HG03066 (cell line): Measurements from ENCODE around the gene BCAS4.

Experiments
- ATAC-seq: cut with Tn5 transposase; IDR thresholded peaks from one replicate; pipeline ENCODE4 v1.9.1; 2021; ENCODE audit warnings: low read depth; ENCODE audit not compliant: unreplicated experiment

The BCAS4 gene

DNA sequence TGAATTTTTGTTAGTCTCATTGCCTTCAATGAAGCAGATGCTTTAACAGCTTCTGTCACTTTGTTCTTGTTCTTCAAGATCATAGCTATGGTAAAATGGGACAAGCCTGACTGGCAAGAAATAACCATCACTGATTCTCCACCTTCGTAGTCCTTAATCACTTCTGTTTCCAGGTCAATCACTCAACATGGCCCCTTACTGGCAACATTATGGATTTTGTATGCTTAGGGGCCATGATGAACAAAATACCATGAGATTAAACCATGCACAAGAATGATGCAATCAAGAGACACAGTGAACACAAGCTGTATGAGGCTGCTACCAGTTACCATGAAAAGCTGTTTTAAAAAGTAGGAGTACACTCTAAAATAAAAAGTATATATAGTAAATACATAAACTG lies 103.6 kb downstream of the BCAS4 start:
- ATAC-seq: no peak

DNA sequence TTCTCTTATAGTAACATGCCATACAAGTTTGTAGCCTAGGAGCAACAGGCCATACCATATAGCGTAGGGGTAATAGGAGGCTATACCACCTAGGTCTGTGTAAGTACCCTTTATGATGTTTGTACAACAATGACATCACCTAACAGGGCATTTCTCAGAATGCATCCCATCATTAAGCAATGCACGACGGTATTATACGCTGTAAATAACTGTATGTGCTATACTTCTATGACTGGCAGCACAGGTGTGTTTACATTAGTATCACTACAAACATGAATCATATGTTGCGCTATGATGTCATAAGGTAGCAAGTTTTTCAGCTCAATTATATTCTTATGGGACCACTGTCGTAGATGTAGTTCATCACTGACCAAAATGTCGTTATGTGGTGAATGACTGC lies 105.4 kb downstream of the BCAS4 start:
- ATAC-seq: no peak

DNA sequence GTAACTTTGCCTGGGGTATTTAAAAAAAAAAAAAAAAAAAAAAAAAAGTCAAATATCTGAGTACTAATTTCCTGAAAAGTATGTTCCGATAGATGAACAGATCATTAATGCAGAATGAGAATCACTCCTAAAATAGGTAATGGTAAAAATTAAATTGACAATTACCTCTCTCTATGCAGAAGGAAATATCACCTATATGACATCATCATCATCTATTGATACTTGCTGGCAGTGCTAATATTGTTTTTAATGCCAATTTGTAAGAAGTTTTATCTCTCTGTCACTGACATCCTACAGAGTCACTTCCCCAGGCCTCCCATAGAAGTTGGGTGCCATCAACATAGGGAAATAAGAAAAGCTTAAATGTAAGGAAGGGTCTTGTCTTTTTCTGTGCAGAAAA lies 106.4 kb downstream of the BCAS4 start:
- ATAC-seq: no peak

DNA sequence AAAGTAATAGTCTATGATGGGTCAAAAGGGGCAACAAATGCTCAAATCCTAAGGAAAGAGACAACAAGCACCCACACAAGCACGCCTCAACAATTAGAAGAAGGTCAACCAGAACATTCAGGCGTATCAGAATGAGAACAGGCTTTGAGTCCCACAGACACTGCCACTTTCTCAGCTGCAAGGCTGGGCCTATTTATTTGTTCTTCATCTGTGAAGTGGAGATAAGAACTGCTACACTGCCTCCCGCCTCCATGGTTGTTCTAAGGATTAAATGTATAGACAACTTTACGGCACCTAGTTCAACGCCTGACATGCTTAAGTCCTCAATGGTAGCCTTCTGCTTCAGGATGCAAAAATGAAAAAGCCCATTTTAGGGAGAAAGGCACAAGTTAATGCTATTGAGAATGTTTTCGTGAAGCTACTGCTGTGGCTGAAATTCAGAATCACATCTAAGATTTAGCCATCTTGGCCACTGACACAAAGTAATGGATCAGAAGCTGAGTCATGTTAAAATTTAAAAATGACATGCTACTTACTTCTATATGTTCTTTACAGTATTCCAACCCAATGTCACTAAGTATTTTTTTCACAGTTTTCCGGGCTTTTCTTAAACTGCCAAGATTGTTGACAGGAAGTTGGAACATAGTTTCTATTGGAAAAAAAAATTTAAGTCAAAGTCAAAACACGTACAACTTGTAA lies 108.6 kb downstream of the BCAS4 start:
- no peak for ATAC-seq

DNA sequence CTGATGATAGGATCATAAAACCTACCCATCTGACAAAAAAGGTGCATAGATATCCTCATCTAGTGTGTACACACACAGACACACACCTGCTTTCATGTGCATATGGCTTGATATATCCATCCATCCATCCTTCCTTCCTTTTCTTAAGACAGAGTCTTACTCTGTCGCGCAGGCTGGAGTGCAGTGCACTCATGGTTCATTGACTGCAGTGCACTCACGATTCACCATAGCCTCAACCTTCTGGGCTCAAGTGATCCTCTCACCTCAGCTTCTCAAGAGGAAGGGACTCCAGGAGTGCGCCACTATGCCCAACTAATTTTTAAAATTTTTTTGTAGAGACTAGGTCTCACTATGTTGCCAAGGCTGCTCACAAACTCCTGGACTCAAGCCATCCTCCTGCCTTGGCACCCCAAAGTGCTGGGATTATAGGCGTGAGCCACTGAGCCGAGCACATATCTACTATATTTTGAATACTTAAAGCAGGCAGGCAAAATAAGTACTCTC lies 109.3 kb downstream of the BCAS4 start:
- ATAC-seq: no peak

DNA sequence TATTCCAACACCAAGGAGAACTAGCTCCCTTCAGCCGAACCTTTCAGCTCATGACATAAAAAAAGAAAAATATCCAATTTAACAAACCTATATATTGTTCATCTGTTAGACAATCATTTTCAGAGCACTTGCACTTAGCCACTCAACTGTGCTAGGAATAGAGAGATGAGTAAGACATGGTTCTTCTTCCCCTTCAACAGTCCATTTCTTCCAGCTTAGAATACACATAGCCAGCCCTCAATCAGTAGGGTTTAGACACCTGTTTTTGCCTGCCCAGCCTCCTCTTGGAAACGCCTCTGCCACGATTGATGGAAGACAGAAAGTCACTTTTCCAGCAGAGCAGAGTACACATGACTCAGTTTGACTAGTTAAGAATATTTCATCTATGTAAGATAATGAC lies 114.6 kb downstream of the BCAS4 start:
- no peak for ATAC-seq

DNA sequence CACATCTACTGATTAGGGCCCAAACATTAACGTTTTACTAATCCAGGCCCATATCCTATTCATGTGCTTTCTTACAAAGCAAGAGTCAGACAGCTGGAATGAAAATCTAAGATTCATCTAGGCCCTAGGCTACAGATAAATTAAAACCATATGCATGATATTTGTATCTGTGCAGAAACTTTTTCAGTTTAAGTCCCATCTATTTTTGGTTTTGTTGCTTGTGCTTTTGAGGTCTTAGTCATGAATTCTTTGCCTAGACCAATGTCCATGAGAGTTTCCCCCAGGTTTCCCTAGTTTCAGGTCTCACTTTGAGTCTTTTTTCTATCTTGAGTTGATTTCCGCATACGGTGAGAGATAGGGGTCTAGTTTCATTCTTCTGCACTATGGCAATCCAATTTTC lies 116.2 kb downstream of the BCAS4 start:
- ATAC-seq: no peak

DNA sequence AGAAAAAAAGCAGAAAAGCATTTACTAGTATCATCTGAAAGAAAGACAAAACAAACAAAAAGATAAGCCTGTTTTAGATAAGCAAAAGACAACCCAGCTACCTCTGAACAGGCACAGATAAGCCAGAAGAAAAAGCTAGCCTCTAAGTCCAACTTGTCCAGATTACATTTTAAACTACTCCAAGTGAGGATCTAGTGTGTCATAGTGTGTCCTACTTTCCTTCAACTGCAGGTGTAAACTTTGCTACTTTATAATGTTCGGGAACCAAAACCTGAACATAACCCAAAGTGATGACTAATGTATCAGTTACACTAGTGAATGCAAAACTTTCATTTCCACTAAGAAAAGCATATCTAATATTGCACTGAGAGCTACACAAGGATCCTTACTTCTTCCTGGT lies 116.9 kb downstream of the BCAS4 start:
- peak; percentile 56 for ATAC-seq

DNA sequence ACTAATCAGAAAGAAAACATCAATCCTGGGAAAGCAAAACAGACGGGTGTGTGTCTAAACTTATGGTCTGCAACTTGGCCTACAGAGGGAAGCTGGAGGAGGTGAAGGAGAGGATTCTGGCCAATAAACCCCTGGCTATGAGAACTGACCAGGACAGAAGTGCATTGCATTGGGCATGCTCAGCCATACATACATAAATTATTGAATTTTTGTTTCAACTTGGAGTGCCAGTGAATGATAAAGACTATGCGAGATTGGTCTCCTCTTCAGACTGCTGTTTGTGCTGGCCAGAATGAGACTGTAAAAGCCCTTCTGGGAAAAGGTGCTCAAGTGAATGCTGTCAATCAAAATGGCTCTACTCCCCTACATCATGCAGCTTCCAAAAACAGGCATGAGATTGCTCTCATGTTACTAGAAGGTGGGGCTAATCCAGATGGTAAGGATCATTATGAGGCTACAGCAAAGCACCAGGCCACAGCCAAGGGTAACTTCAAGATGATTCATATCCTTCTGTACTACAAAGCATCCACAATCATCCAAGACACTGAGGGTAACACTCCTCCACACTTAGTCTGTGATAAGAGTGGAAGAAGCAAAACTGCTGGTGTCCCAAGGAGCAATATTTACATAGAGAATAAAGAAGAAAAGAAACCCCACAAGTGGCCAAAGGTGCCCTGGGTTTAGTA lies 119.0 kb downstream of the BCAS4 start:
- ATAC-seq: no peak

DNA sequence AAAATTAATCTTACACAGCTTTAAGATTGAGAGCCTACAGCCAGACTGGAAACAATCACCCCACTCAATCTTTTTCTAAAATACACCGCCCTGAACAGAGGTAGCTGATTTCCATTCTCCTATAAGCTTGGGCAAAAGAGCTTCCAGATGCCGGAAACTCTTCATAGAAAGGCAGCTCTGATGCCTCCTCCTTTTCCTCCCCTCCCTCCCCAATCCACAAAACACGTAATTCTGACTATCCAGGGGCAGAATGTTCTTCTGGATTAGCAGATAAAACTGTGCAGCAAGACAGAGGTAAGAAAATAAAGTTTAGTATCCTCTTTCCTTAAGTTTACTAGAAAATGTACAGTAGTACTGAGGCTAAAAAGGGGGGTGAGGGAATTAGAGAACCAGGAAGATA lies 120.6 kb downstream of the BCAS4 start:
- no peak for ATAC-seq

DNA sequence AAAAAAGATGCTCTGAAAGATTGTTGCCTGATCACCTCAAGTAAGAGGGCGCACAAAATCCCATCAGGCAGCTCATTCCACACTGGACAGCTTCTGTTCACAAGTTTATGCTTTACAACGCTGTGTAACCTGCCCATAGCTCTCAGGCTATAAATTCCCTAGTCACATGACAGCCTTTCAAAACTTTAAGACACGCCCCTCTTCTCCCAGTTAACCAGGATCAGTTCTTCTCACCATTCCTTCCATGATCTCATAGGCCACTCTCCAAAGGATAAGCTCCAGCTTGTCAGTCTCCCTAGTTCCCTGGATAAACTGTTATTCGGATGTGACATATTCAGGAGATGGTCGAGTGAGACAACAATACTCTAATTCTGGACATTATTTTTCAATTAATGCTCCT lies 121.4 kb downstream of the BCAS4 start:
- ATAC-seq: no peak

DNA sequence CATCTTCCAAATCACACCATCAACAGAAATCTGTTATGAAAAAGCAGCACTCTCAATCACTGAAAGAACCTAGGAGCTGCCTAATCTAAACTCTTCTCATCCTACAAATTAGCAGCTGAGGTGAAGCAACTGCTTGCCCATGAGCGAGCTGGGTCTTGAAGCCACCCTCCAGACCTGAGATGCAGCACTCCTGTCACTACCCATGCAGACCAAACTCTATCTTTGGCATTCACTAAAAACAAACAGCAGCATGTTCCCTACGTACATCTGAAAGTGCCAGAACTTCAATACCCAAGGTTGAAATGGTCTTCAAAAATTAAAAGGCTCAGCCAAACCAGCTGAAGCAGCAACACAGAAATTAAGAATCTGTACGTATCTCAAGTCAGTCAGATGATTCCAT lies 122.1 kb downstream of the BCAS4 start:
- ATAC-seq: no peak

DNA sequence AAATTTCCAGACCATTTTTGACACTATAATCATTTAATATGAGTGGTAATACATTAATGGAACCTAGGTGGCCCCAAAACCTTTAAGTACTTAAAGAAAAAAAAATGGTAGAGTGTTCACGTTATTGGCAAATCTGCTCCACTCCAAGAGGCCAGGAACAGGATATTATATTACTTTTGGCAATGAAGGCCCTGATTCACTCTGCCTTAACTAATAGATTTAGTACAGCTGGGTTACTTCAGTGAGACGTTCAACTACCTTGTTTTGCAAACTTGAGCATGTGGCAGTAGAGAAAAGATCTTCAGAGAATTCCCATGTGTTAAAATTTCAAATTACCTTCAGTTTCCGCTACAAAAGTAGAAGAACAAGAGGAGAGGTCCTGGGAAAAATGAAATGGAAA lies 123.5 kb downstream of the BCAS4 start:
- no peak for ATAC-seq

DNA sequence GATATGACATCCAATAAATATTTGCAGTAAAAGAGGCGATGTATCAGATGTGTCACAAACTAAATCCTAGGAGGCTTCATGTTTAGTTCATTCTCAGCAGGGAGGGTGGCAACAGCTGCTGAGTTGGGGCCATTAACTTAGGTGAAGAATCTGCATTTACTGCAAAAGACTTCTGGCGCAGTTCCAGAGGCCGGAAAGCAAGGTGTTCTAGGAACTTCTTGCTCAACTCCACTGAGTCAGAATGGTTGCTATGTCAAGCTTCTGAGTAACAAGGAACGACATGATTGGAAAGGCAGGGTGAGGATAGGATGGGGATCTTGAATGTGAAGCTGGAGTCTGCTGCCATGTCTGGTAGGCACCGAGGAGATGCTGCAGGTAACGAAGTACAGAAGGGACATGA lies 124.7 kb downstream of the BCAS4 start:
- ATAC-seq: no peak

DNA sequence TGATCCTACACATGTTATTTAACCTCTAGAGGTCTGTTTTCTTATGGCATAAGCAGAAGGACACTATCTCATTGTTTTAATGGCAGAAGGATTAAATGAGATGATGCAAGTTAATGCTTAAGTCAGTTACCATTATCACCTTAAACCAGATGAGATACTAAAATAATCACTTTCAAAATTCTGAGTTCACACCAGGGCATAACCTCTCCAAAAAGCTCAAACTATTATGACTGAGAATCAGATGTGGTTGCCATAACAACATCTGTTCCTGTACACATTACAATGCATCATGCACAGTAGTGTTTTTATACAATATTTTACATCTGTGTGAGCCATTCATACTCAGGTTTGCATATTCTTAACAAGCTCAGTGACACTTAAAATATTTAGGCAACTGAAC lies 126.1 kb downstream of the BCAS4 start:
- no peak for ATAC-seq

DNA sequence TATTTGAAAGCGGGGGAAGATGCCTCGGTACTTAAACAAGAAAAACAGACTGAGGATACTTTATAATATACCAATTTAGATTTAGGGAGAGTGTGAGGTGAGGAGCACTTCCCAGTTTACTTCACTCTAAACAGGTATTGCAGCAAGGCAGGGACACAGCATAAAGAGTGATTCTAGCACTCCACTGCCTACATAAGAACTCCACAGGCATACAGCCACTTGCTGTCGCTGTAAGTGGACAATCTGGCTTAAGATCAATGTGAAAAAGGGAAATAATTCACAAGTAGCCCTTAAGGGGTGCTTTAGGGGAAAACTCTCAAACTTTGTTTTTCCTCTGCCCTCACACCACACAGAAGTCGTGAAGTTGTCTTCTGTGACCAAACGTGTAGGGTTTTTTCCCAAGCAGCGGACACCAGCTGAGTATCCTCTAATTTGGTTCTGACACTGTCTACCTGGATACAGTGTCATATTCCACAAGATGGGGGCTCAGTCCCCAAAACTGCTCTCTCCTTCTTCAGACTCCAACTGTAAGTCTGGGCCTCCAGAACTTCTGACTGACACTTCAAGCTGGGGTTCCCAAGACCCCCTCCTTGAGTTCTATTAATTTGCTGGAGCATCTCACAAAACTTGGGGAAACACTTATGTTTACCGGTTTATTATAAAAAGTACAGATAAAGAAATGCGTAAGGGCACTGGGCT lies 127.1 kb downstream of the BCAS4 start:
- no peak for ATAC-seq

DNA sequence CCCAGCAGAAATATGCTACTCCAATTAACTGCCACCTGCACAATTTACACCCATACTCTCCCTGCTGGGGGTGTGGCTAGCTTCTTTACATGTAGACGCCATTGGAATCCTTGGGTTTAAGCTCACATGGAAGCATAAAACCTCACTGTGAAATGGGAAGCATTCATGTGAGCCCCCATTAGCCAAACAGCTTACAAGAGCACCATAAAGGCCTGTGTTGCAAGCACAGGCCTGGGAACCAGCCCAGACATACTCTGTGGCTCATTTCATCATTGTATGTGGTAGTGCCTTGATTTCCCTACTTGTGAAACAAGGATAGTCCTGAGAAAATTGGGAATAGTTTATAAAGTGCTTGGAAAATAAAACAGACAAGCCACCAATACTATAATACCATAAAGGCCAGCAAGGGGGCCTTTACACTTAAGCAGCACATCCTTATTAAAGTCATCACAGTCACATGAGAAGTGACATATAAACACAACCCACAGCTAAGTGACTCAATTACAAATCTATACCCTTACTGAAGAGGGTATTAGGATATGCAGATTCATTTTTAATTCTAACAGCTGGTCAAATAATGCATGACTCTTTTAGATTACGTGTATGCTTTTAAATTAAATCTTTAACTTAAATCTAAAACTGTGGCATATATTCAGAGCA lies 129.5 kb downstream of the BCAS4 start:
- no peak for ATAC-seq

DNA sequence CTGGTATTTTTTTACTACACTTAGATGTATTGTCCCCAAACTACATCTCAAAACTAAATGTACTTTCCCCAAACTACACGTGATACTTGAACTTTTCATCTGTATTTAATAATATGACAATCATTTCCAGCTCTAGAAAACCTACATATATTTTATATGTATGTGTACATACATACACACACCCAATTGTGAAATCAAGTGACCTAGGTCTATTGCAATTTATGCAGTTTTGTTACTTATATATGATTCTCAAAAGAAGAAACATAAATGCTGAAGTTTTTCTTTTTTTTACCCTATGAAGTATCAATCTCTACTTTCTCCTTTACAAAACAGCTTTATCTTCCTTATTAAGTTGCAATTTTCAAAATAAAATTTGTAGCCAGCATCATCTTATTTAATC lies 131.7 kb downstream of the BCAS4 start:
- ATAC-seq: no peak
